H9 (cell line): ENCODE results near the gene NKAIN2. TPM values are rescaled to one million over a fixed set of nuclear protein-coding genes. Genes with fewer than 3 reads are reported as not detected.

Source experiments
- DNase-seq: peaks from one replicate; pipeline ENCODE4 v3.0.0-alpha.2; 2017
- H2AFZ ChIP-seq: one replicate; pipeline ENCODE4 v1.6.1; 2013; ENCODE audit warnings: mild to moderate bottlenecking, low read length, control low read depth, moderate library complexity
- H2AK5ac ChIP-seq: 2 replicates; pipeline ENCODE4 v1.6.1; 2013; ENCODE audit warnings: low read length, control low read depth, mixed read lengths; ENCODE audit not compliant: insufficient read length
- H2BK120ac ChIP-seq: one replicate; pipeline ENCODE4 v1.6.1; 2013; ENCODE audit warnings: low read depth, mild to moderate bottlenecking, low read length, control low read depth, inconsistent platforms; ENCODE audit not compliant: poor library complexity, severe bottlenecking
- H2BK12ac ChIP-seq: 2 replicates; pipeline ENCODE4 v1.6.1; 2013; ENCODE audit warnings: low read length, control low read depth, mixed read lengths, low read depth; ENCODE audit not compliant: insufficient read length
- H2BK15ac ChIP-seq: 2 replicates; pipeline ENCODE4 v1.6.1; 2013; ENCODE audit warnings: low read depth, low read length, control low read depth
- H2BK20ac ChIP-seq: one replicate; pipeline ENCODE4 v1.6.1; 2013; ENCODE audit warnings: low read depth, mild to moderate bottlenecking, low read length, control low read depth, inconsistent platforms; ENCODE audit not compliant: poor library complexity, severe bottlenecking
- H2BK5ac ChIP-seq: 2 replicates; pipeline ENCODE4 v1.6.1; 2013; ENCODE audit warnings: low read length, control low read depth, mixed read lengths; ENCODE audit not compliant: insufficient read length
- H3K14ac ChIP-seq: 2 replicates; pipeline ENCODE4 v1.6.1; 2013; ENCODE audit warnings: low read length, control low read depth; ENCODE audit not compliant: insufficient read depth
- H3K18ac ChIP-seq: 2 replicates; pipeline ENCODE4 v1.6.1; 2013; ENCODE audit warnings: low read depth, mild to moderate bottlenecking, mixed read lengths, low read length, control low read depth; ENCODE audit not compliant: insufficient read length
- H3K23ac ChIP-seq: 2 replicates; pipeline ENCODE4 v1.6.1; 2013; ENCODE audit warnings: low read length, control low read depth, mixed read lengths, low read depth; ENCODE audit not compliant: insufficient read length
- H3K23me2 ChIP-seq: 2 replicates; pipeline ENCODE4 v1.6.1; 2013; ENCODE audit warnings: low read depth, mild to moderate bottlenecking, mixed read lengths, low read length, control low read depth; ENCODE audit not compliant: insufficient read length, poor library complexity, severe bottlenecking
- H3K27ac ChIP-seq: 2 replicates; pipeline ENCODE4 v1.5.1; 2013; ENCODE audit warnings: low read length, control low read depth, mixed read lengths, low read depth; ENCODE audit not compliant: insufficient read length
- H3K27me3 ChIP-seq: 2 replicates; pipeline ENCODE4 v1.6.1; 2013; ENCODE audit warnings: low read length, control low read depth, inconsistent platforms; ENCODE audit not compliant: insufficient read depth
- H3K4ac ChIP-seq: 2 replicates; pipeline ENCODE4 v1.6.1; 2013; ENCODE audit warnings: low read depth, mild to moderate bottlenecking, control low read depth, inconsistent platforms, low read length, moderate library complexity
- H3K4me1 ChIP-seq: 2 replicates; pipeline ENCODE4 v1.6.1; 2013; ENCODE audit warnings: low read length, control low read depth, inconsistent platforms; ENCODE audit not compliant: insufficient read depth
- H3K4me2 ChIP-seq: 2 replicates; pipeline ENCODE4 v1.6.1; 2013; ENCODE audit warnings: low read length, control low read depth, mixed read lengths; ENCODE audit not compliant: insufficient read length, insufficient read depth
- H3K56ac ChIP-seq: 2 replicates; pipeline ENCODE4 v1.6.1; 2013; ENCODE audit warnings: low read depth, mild to moderate bottlenecking, mixed read lengths, low read length, control low read depth; ENCODE audit not compliant: insufficient read length
- H3K79me1 ChIP-seq: 2 replicates; pipeline ENCODE4 v1.6.1; 2013; ENCODE audit warnings: low read depth, mild to moderate bottlenecking, moderate library complexity, low read length, control low read depth, inconsistent platforms; ENCODE audit not compliant: insufficient read depth, poor library complexity, severe bottlenecking
- H3K79me2 ChIP-seq: 2 replicates; pipeline ENCODE4 v1.6.1; 2013; ENCODE audit warnings: low read length, control low read depth, inconsistent platforms; ENCODE audit not compliant: insufficient read depth
- H3K9ac ChIP-seq: 2 replicates; pipeline ENCODE4 v1.6.1; 2013; ENCODE audit warnings: low read length, control low read depth, mixed read lengths; ENCODE audit not compliant: insufficient read length; ENCODE audit errors: extremely low read depth
- H3K9me3 ChIP-seq: one replicate; pipeline ENCODE4 v1.6.1; 2013; ENCODE audit warnings: low read depth, low read length, inconsistent platforms; ENCODE audit not compliant: control insufficient read depth
- H3T11ph ChIP-seq: one replicate; pipeline ENCODE4 v1.6.1; 2013; ENCODE audit warnings: mild to moderate bottlenecking, low read length, control low read depth, inconsistent platforms
- H4K20me1 ChIP-seq: one replicate; pipeline ENCODE4 v1.6.1; 2013; ENCODE audit not compliant: control insufficient read depth, insufficient read length, insufficient read depth
- H4K5ac ChIP-seq: 2 replicates; pipeline ENCODE4 v1.6.1; 2013; ENCODE audit warnings: low read depth, mild to moderate bottlenecking, mixed read lengths, low read length, control low read depth; ENCODE audit not compliant: insufficient read length
- H4K8ac ChIP-seq: replicated peaks from 2 replicates; pipeline ENCODE4 v1.6.1; 2013; ENCODE audit warnings: low read length, control low read depth, mixed read lengths, low read depth; ENCODE audit not compliant: insufficient read length
- H4K91ac ChIP-seq: 2 replicates; pipeline ENCODE4 v1.6.1; 2013; ENCODE audit warnings: low read depth, mild to moderate bottlenecking, moderate library complexity, mixed read lengths, low read length, control low read depth; ENCODE audit not compliant: insufficient read length
- H3K27ac Mint-ChIP-seq, 3 experiments: 2 replicates in 2 of 3; 3 replicates in 1 of 3; pipeline ENCODE4 v1.8.0; 2020 to 2021; ENCODE audit warnings: mixed read lengths in 3 of 3, mild to moderate bottlenecking in 1 of 3, moderate library complexity in 1 of 3
- H3K27me3 Mint-ChIP-seq: 2 replicates; pipeline ENCODE4 v1.8.0; 2021; ENCODE audit warnings: low read depth, mild to moderate bottlenecking, moderate library complexity, mixed read lengths
- H3K36me3 Mint-ChIP-seq, 3 experiments: 2 replicates in 2 of 3; 3 replicates in 1 of 3; pipeline ENCODE4 v1.8.0; 2020 to 2021; ENCODE audit warnings: low read depth in 3 of 3, mixed read lengths in 3 of 3; ENCODE audit not compliant: insufficient read depth in 1 of 3
- H3K4me1 Mint-ChIP-seq, 2 experiments: 2 replicates each; pipeline ENCODE4 v1.8.0; 2020; ENCODE audit warnings: mixed read lengths in 2 of 2
- H3K4me3 Mint-ChIP-seq, 2 experiments: 2 replicates in 1 of 2; 3 replicates in 1 of 2; pipeline ENCODE4 v1.8.0; 2020 to 2021; ENCODE audit warnings: mild to moderate bottlenecking in 2 of 2, mixed read lengths in 2 of 2, moderate library complexity in 1 of 2
- H3K9me3 Mint-ChIP-seq, 2 experiments: 2 replicates in 1 of 2; 3 replicates in 1 of 2; pipeline ENCODE4 v1.8.0; 2020; ENCODE audit warnings: mild to moderate bottlenecking in 2 of 2, mixed read lengths in 2 of 2, moderate library complexity in 1 of 2
- CTCF ChIP-seq: fragments of 200-600 bp; sonication (generic); conservative IDR thresholded peaks from 3 replicates; pipeline ENCODE4 v1.8.0; 2021; ENCODE audit warnings: antibody characterized with exemption, mild to moderate bottlenecking
- WGBS: extraction: QIAGEN DNeasy Blood & Tissue Kit; methylation state at CpG from one replicate; pipeline ENCODE4 v1.1.7; 2013; ENCODE audit warnings: missing lambda C conversion rate, low lambda C conversion rate, mixed read lengths; ENCODE audit not compliant: insufficient read length; ENCODE audit errors: extremely low coverage; 5-methylcytosine and 5-hydroxymethylcytosine counted together
- total RNA-seq: library from RNA; stranded (reverse); gene quantifications from 2 replicates; pipeline ENCODE4 v1.2.1, GENCODE V29; 2021

NKAIN2 gene
- total RNA-seq, 1 experiment from 2014 or later = 0.17 TPM

DNA sequence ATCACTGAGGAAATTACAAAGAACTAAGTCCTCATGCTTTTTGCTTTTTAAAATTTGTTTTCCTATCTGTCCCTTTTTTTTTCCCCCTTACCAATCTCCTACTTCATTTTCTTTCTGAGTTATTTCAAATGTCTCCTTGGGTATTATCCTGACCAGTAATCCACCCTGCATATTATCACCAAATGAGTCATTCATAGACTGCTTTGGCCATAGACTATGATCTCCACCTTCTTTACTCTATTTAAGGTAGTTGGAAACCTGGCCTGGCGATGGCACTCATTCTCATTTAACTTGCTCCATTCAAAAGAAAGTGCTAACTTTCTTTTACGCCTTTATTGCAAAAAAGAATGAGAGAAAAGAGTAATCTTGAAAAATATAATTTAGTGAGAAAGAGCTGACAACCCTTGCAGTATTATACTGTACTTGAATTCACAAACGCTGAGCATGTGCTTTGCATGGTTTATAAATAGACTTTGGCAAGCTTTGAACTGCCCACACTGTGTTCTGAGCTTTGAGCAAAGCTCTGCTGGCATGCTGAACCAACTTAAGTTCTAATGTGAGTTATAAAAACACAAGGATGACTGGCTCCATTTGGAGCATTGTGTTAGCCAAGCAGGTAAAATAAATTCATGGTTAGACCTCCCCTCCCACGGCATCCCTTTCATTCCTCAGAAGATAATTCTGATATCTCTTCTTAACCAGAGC, 198.9 kb downstream of the NKAIN2 start:
- H4K20me1 ChIP-seq = no peaks in the 10 kb centered on the region
- no peaks in the 10 kb centered on the region for H3K4me1 ChIP-seq
- H3K56ac ChIP-seq = no peak overlapping the region
- no CpG with 5 or more reads among the region's 4 CpGs for WGBS
- TF ChIP-seq CTCF = no peak
- H3K18ac ChIP-seq = no peak overlapping the region
- H3K27me3 ChIP-seq = no peaks in the 10 kb centered on the region
- H2AFZ ChIP-seq = no peak overlapping the region
- Mint-ChIP-seq H3K27ac (no peak overlapping the region), H3K4me3 (no peak overlapping the region), H3K9me3 (no peaks in the 10 kb centered on the region), H3K4me1 (no peaks in the 10 kb centered on the region), H3K36me3 (no peaks in the 10 kb centered on the region), H3K27me3 (no peaks in the 10 kb centered on the region)
- no peak overlapping the region for H3K14ac ChIP-seq
- H4K8ac ChIP-seq = no peak overlapping the region
- H2BK5ac ChIP-seq = no peak overlapping the region
- no peak overlapping the region for H3K4ac ChIP-seq
- no peak overlapping the region for H3K9ac ChIP-seq
- H3K27ac ChIP-seq = no peak overlapping the region
- no peak overlapping the region for H4K5ac ChIP-seq
- no peak overlapping the region for H2BK15ac ChIP-seq
- H2BK120ac ChIP-seq = no peak overlapping the region
- H2BK12ac ChIP-seq = no peak overlapping the region
- no peaks in the 10 kb centered on the region for H3K79me1 ChIP-seq
- no peaks in the 10 kb centered on the region for H3K79me2 ChIP-seq
- H3K9me3 ChIP-seq = no peaks in the 10 kb centered on the region
- no peak overlapping the region for H4K91ac ChIP-seq
- H3K23ac ChIP-seq = no peak overlapping the region
- no peak overlapping the region for H2BK20ac ChIP-seq
- H3K23me2 ChIP-seq = no peaks in the 10 kb centered on the region
- no peak overlapping the region for H3K4me2 ChIP-seq
- no peak overlapping the region for H2AK5ac ChIP-seq
- no peak for DNase-seq
- no peak overlapping the region for H3T11ph ChIP-seq
